Heart left ventricle (tissue), 16 donors: ENCODE measurements around the gene CRYZL1. TPM values are rescaled to one million over a fixed set of nuclear protein-coding genes. Genes with fewer than 3 reads are reported as not detected.

Experiments
- ATAC-seq, 4 donors: fragments of 200-7000 bp; cut with Tn5 transposase; one replicate each; pipeline ENCODE4 v1.9.1; 2020 to 2022; ENCODE audit warnings: moderate library complexity in 4 of 4, mild to moderate bottlenecking in 3 of 4, moderate number of reproducible peaks in 1 of 4
- DNase-seq, 5 donors: peaks; one replicate each; pipeline ENCODE4 v3.0.0-alpha.2; 2020
- H3K27ac ChIP-seq, 12 donors: fragments of 200-600 bp; sonication (generic) in 4 of 12; one replicate each; pipeline versions ENCODE4 v1.5.0 to v1.8.0; 2016 to 2022; ENCODE audit warnings: mild to moderate bottlenecking in 2 of 12
- H3K27me3 ChIP-seq, 9 donors: fragments of 200-600 bp; sonication (generic) in 2 of 9; one replicate each; pipeline versions ENCODE4 v1.5.1 to v1.8.0; 2016 to 2022; ENCODE audit warnings: mild to moderate bottlenecking in 3 of 9
- H3K36me3 ChIP-seq, 9 donors: fragments of 200-600 bp; sonication (generic) in 2 of 9; one replicate each; pipeline versions ENCODE4 v1.5.0 to v1.8.0; 2018 to 2022; ENCODE audit warnings: mild to moderate bottlenecking in 2 of 9
- H3K4me1 ChIP-seq, 12 donors: fragments of 200-600 bp; sonication (generic) in 4 of 12; one replicate each; pipeline versions ENCODE4 v1.5.0 to v1.8.0; 2016 to 2022; ENCODE audit warnings: mild to moderate bottlenecking in 3 of 12
- H3K4me3 ChIP-seq, 12 donors: fragments of 200-600 bp; sonication (generic) in 4 of 12; one replicate each; pipeline versions ENCODE4 v1.5.0 to v1.8.0; 2017 to 2022; ENCODE audit warnings: mild to moderate bottlenecking in 9 of 12, moderate library complexity in 4 of 12
- H3K9me3 ChIP-seq, 12 donors: fragments of 200-600 bp; sonication (generic) in 4 of 12; one replicate each; pipeline versions ENCODE4 v1.5.0 to v1.8.0; 2016 to 2022; ENCODE audit warnings: mild to moderate bottlenecking in 1 of 12
- POLR2A ChIP-seq, 2 donors: fragments of 450-650 bp; IDR thresholded peaks; one replicate each; pipeline ENCODE4 v1.6.1; 2017; ENCODE audit warnings: antibody characterized with exemption in 2 of 2, mild to moderate bottlenecking in 2 of 2, moderate library complexity in 2 of 2
- WGBS, 4 donors: extraction: QIAGEN DNeasy Blood & Tissue Kit in 2 of 4; methylation state at CpG; one replicate each; pipeline versions ENCODE4 v1.1.5 to v1.1.7; 2013 to 2018; 5-methylcytosine and 5-hydroxymethylcytosine counted together
- intact Hi-C, 10 donors: fragments of 100-400 bp; cut with DNase I; formaldehyde crosslinking; loops; one replicate each; pipeline versions ENCODE4 v1.11.1 to v1.14.2; 2022
- polyA plus RNA-seq, 2 donors: library from polyadenylated mRNA; stranded (reverse); fragments of 200-250 nt; gene quantifications; one replicate each; pipeline ENCODE4 v1.2.3, GENCODE V29; 2013
- total RNA-seq, 9 donors: library from RNA; depleted of rRNA in 2 of 9; stranded (reverse); fragments of >200 nt in 2 of 9; fragmentation: NEBNext Ultra II Directional in 3 of 9; extraction: Animal tissue kit (Norgen Biotek cat#: 25700) in 3 of 9; gene quantifications; one replicate each; pipeline versions ENCODE4 v1.1.0 to v1.2.4, GENCODE V29; 2016 to 2023
- TF ChIP-seq, protein P1 (sequence below), 12 donors: fragments of 200-600 bp; sonication (generic) in 4 of 12; IDR thresholded peaks; one replicate each; pipeline versions ENCODE4 v1.5.0 to v1.8.0; 2018 to 2022; ENCODE audit warnings: antibody characterized with exemption in 12 of 12, mild to moderate bottlenecking in 5 of 12
- donor health status: ischemic (EF 13 %, LVEDD 7.1; RV severe dilation, severe dysfunction).
- donor health status: healthy with polysubstance abuse.
- donor health status: DM: no; HTN: yes; CAD: no.
- donor health status: DM: no; HTN: no; CAD: no.
- donor health status: ischemic (EF 25% LVEDD 6.9; RV normal size, moderate dysfunction).
- donor health status: ischemic (EF 25% LVEDD 5.7; RV mildly dilated, moderate dysfunction).
- donor health status: healthy.
- donor health status: DM: yes; HTN: yes; CAD: no.
- donor health status: ischemic (EF 35%, LVEDD 5.7; RV mildly dilated, moderate dysfunction).
- donor health status: nonischemic (EF 11% LVEDD 7.7; RV severe dilation, severe dysfunction).
- donor health status: DM: yes; HTN: yes; CAD: no.
- donor health status: PGD.
- donor health status: ischemic (EF 29% LVEDD 5.4; RV normal size, mild dysfunction).
- donor health status: nonischemic (EF 23%, LVEDD 6.1; RV moderate dilation, normal function).

Gene CRYZL1
- total and polyA plus RNA-seq, 11 donors = 15.2 to 33.8 (median 25.1) TPM

DNA sequence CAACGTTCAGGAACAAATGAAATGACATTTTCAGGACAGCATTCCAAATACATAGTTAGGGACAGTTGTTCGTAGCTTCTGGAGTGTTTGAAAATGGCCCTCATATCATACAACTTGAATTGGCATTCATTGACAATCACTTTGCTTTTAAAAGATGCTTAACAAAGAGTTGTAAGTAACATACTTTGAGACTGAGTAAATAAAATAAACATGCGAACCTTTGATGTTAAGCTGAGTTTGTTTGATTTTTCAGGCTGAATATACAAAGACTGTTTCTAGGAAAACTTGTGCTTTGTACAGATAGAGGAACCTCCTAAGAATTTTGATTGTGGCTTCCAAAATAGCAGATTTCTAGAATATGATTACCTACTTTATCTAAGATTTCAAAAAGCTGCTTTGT lies 46.1 kb upstream of the CRYZL1 start:
- no peak overlapping the region for H3K27ac ChIP-seq
- H3K4me1 ChIP-seq = peaks cover 0 to 79% (median 49%) of the 10 kb centered on the region in 12 donors
- no peaks in the 10 kb centered on the region for H3K36me3 ChIP-seq
- TF ChIP-seq, protein P1, sequence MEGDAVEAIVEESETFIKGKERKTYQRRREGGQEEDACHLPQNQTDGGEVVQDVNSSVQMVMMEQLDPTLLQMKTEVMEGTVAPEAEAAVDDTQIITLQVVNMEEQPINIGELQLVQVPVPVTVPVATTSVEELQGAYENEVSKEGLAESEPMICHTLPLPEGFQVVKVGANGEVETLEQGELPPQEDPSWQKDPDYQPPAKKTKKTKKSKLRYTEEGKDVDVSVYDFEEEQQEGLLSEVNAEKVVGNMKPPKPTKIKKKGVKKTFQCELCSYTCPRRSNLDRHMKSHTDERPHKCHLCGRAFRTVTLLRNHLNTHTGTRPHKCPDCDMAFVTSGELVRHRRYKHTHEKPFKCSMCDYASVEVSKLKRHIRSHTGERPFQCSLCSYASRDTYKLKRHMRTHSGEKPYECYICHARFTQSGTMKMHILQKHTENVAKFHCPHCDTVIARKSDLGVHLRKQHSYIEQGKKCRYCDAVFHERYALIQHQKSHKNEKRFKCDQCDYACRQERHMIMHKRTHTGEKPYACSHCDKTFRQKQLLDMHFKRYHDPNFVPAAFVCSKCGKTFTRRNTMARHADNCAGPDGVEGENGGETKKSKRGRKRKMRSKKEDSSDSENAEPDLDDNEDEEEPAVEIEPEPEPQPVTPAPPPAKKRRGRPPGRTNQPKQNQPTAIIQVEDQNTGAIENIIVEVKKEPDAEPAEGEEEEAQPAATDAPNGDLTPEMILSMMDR (IDR thresholded peaks at IDR 0.05) = no peak
- no peak for TF ChIP-seq POLR2A (IDR thresholded peaks at IDR 0.05)
- ATAC-seq = no peak
- H3K4me3 ChIP-seq = no peak overlapping the region
- WGBS, 4 donors = 58 to 71% (median 63%) methylated on average over 3 of the region's 3 CpGs
- intact Hi-C loops = loop anchor here in 1 of 10 donors (5.0 kb wide), 1 partner anchor 45 kb away; the partner anchor contains the start of genes CRYZL1 and ITSN1
- no peaks in the 10 kb centered on the region for H3K27me3 ChIP-seq
- no peaks in the 10 kb centered on the region for H3K9me3 ChIP-seq
- DNase-seq = no peak

DNA sequence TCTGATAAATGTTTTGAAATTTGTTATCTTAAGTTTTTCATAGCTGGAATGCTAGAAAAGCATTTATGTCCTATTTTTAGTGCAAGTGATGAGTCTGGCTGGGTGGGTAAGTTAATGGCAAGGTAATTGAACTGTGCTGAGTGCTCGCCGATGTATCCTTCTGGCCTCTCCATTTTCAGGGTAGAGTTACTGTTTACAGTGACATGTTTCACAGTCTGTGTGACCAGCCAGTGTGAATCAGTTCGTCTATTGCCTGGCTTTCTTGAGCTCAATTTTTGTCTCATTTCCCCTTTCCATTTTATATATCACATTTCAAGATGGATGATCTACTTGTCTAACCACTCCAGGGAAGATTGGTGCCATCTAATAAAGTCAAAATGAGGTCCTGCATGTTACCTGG lies 44.8 kb upstream of the CRYZL1 start:
- DNase-seq (no peak), ATAC-seq (no peak)
- TF ChIP-seq POLR2A (IDR thresholded peaks at IDR 0.05) = no peak
- TF ChIP-seq, protein P1 (IDR thresholded peaks at IDR 0.05) = no peak
- H3K9me3 ChIP-seq = no peaks in the 10 kb centered on the region
- H3K4me1 ChIP-seq = peaks cover 0 to 69% (median 48%) of the 10 kb centered on the region in 12 donors
- no peaks in the 10 kb centered on the region for H3K36me3 ChIP-seq
- peak overlapping the region in 1 of 12 donors; percentile 19 for H3K27ac ChIP-seq
- intact Hi-C loops = loop anchor here in 1 of 10 donors (5.0 kb wide), 1 partner anchor 44 kb away; the partner anchor contains the start of genes CRYZL1 and ITSN1
- no peaks in the 10 kb centered on the region for H3K27me3 ChIP-seq
- 54 to 66% (median 62%) methylated on average over 3 of the region's 3 CpGs for WGBS, 4 donors
- H3K4me3 ChIP-seq = no peak overlapping the region

- DNase-seq = no peak
- ATAC-seq = peak in 1 of 4 donors; percentile 42
- Histone ChIP-seq H3K36me3 (no peaks in the 10 kb centered on the region), H3K4me3 (no peak overlapping the region), H3K9me3 (no peaks in the 10 kb centered on the region), H3K27ac (peak overlapping the region in 5 of 12 donors; percentile 6 to 25 (median 19)), H3K27me3 (no peaks in the 10 kb centered on the region), H3K4me1 (peaks cover 0 to 66% (median 45%) of the 10 kb centered on the region in 12 donors)
- intact Hi-C loops = loop anchor here in 1 of 10 donors (5.0 kb wide), 1 partner anchor 43 kb away; the partner anchor contains the start of genes CRYZL1 and ITSN1
- TF ChIP-seq POLR2A (IDR thresholded peaks at IDR 0.05) = no peak
- TF ChIP-seq, protein P1 (IDR thresholded peaks at IDR 0.05) = no peak
Measured at GRCh38 chr21:33685613-33686197, 44.2 kb upstream of the CRYZL1 start.

- no peaks in the 10 kb centered on the region for H3K36me3 ChIP-seq
- TF ChIP-seq, protein P1 (IDR thresholded peaks at IDR 0.05) = no peak
- TF ChIP-seq POLR2A (IDR thresholded peaks at IDR 0.05) = no peak
- no peaks in the 10 kb centered on the region for H3K27me3 ChIP-seq
- ATAC-seq (no peak), DNase-seq (no peak)
- H3K4me3 ChIP-seq = no peak overlapping the region
- peak overlapping the region in 7 of 12 donors; percentile 6 to 25 (median 19) for H3K27ac ChIP-seq
- H3K4me1 ChIP-seq = peaks cover 0 to 66% (median 45%) of the 10 kb centered on the region in 12 donors
- intact Hi-C loops = loop anchor here in 1 of 10 donors (5.0 kb wide), 1 partner anchor 43 kb away; the partner anchor contains the start of genes CRYZL1 and ITSN1
- H3K9me3 ChIP-seq = no peaks in the 10 kb centered on the region
- WGBS, 4 donors = 28 to 35% (median 31%) methylated on average over 5 of the region's 5 CpGs
Measured at GRCh38 chr21:33684923-33685560, 43.5 kb upstream of the CRYZL1 start.
